ENCODE results near the gene GAL3ST1.

The GAL3ST1 gene

DNA sequence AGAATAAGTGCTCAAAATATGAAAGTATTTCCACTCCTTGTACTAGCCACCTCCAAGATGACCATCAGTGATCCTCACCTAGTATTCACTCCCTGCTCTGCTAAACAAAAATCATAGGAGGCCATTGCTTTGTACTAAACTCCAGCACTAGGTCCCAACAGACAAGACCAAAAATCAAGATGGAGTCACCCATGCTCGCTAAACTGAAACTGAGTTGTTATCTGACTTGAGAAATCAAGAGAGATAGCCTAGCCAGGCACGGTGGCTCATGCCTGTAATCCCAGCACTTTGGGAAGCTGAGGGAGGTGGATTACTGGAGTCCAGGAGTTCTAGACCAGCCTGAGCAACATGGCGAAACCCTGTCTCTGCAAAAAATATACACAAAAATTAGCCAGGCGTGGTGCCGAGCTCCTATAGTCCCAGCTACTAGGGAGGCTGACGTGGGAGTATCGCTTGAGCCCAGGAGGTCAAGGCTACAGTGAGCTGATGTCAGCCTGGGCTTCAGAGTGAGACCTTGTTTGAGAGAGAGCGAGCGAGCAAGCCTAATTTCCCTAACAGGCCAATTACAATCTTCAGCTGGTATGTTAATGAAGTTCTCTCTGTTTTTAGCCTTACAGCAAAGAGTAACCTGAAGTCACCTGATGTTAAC, 37.3 kb downstream of the GAL3ST1 start:
- in situ Hi-C loops (cut with HindIII; ENCODE audit: low sequenced_read_pairs): no loop called here

DNA sequence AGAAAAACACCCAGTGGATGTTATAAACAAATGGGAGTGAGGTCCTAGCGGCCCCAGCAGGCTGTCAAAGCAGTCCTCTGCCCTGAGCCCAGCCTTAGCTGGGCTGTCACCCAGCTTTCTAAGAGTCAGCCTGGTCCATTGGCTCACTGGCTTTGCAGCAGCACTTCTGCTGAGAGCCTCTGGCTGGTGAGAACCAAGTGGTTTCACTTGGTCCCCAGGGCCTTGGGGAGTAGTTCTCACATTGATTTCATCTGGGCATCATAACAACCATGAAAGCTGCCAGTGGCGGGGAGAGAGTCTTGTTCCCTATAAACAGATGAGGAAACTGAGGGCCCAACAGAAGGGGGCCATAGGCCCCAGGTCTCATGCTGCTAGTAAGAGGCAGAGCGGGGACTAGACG, 39.3 kb downstream of the GAL3ST1 start:
- in situ Hi-C loops (cut with HindIII; ENCODE audit: low sequenced_read_pairs): no loop called here

DNA sequence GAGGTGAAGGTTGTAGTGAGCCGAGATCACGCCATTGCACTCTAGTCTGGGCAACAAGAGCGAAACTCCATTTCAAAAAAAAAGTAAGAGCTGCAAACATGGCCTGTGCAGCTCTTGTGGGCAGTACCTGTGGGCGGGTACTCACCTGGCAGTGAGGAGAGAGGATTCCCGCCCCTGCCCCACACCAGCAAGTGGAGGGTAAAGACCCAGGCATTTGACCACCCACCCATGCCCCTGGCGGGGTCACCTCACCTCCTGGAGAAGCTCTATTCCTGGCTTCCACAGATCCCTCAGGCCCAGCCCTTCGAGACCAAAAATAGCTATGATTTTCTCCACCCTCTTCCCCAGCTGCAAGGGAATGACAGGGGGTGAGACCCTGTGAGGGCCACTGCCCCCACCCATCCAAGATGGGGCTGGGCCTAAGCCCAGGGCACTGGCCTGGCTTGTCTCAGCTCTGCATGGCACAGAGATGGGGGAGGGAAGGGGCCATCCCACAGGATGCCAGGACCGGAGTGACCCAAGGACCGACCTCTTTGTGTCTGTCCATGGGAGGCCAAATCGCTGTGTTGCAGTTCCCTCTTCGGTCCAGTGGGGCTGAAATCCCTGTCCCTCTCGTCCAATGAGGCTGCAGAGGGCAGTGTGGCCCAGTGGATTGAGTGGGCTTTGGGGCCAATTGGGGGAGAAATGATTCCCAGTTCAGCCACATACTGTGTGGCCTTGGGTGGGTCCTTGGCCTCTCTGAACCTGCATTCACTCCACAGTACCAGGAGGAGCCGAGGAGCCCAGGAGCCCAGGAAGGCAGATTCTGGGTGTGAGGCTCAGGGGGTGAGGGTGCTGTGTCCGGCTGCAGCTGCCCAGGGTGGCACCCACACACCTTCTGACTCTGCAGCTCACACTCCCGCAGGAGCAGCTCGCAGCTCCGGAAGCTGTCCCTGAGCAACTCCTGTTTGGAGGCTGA, 42.5 kb downstream of the GAL3ST1 start:
- in situ Hi-C loops (cut with HindIII; ENCODE audit: low sequenced_read_pairs): no loop called here

DNA sequence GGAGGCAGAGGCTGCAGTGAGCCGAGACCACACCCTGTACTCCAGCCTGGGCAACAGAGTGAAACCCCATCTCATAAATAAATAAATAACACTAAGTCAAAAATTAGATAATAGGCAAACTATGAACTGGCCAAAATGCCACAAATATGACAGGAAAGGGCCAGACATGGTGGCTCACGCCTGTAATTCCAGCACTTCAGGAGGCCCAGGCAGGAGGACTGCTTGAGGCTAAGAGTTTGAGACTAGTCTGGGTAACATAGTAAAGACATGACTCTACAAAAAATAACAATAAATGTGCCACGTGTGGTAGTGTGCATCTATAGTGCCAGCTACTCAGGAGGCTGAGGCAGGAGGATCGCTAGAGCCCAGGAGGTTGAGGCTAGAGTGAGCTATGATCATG, 47.8 kb downstream of the GAL3ST1 start:
- in situ Hi-C loops (cut with HindIII; ENCODE audit: low sequenced_read_pairs): no loop called here

DNA sequence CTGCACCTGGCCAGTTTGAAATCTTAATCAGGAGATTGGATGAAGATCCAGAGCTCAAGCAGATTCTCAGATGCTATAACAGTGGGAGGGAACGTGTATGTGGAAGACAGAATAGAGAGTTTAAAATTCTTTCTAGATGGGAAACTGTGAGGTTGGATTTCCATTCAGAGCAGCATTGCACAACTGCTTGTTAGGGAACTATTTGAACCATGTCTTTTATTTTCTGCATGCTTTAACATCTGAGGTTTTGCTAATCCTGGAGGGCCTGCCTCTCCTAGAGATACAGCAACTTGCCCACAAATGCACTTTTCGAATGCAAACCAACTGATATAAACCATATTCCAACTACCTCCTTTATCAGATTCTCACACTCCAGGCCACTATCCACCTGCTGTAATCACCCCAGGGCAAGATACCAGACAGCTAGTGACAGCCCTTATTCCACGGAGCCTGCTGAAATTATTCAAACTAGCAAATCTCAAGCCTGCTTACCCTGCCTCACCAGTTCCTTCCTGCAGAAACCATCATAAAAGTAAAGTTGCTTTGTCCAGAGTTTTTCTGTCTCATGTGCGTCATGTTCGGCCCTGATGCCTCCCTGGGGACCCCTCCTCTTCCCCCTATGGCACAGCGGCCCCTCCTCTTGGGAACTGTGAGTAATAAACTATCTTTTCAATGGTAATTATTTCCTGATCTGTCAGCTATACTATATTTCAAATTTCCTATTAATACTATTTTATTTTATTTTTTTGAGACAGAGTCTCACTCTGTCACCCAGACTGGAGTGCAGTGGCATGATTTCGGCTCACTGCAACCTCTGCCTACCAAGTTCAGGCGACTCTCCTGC, 50.6 kb downstream of the GAL3ST1 start:
- in situ Hi-C loops (cut with HindIII; ENCODE audit: low sequenced_read_pairs): no loop called here

DNA sequence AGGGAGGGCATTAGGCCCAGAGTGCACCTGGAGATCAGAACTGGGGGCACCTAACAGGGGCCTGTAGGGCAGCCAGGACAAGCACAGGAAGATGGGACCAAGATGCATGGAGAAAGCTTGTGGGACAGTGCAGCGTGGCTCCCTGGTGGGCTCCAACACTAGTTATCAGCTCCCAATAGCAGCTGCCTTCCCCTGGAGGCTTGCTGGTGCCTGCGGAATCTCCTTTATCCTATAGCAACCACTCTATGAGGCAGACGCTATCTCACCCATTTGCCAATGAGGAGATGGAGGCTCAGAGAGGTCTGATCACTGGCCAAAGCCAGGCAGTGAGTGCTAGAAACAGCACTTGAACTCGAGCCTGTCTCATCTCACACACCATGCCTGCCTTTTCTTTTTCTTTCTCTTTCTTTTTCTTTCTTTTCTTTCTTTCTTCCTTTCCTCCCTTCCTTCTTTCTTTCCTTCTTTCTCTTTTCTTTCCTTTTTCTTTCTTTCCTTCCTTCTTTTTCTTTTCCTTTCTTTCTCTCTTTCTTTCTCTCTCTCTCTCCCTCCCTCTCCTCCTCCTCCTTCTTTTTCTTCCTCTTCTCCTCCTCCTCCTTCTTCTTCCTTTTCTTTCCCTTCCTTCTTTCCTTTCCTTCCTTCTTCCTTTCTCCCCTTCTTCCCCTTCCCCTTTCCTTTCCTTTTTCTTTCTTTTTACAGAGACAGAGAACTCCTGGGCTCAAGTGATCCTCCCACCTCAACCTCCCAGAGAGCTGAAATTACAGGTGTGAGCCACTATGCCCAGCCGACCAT, 52.9 kb downstream of the GAL3ST1 start:
- in situ Hi-C loops (cut with HindIII; ENCODE audit: low sequenced_read_pairs): no loop called here

DNA sequence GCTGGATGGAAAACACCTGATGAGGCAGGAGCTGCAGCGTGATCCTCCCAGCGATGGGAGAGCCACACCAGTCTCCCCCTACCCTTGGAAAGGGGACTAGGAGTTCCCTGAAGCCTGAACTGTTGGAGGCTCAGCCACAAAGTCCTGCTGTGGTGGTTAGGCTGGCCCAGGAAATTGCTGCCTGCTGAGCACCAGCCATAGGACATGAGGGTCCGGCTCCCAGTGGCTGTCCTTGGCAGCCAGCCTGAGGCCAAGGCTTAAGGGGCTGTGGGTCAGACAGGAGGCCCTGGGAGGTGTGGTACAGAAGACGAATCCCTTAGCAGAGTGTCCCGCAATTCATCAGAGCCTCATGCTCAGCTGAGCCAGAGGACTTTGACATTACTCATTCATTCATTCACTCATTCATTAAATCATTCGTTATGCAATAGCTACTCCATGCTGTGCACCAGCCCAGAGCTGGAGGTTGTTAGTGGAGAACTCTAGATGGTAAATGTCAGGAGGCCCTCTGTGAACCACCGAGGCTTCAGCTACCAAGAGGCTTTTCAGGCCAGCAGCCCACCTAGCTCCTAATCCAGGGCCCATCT, 54.5 kb downstream of the GAL3ST1 start:
- in situ Hi-C loops (cut with HindIII; ENCODE audit: low sequenced_read_pairs): no loop called here

DNA sequence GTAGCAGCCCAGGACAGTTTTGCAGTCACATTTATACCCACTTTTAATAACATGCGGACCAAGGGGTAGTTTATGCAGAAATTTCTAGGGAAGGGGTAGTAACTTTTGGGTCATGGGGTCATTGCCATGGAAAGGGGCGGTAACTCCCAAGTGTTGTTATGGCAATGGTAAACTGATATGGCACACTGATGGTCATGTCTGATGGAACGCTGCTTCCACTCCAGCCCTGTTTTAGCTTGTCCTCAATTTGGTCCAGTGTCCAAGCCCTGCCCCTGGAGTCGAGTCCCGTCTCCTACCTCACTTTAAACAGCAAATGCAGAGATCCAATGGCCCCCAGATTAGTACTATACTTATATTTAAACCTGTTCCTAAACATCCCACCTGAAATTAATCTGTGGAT, 57.7 kb downstream of the GAL3ST1 start:
- in situ Hi-C loops (cut with HindIII; ENCODE audit: low sequenced_read_pairs): no loop called here

DNA sequence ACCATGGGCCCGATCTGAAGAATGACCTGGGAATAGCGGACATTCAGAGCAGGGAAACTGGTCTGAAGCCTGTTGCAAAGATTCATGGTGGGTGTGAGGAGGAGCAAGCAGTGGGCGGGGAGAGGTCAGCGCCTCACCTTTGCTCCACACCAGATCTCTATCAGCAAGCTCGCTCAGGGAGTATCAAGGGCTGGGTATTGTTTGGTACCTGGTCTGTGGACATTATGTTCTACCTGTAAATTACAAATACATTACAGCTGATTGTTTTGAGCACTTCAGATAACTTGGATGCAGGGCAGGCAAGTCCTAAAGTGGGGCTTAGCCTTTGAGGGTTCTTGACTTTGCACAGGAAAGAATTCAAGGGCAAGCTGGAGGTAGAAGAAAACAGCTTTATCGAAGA, 58.2 kb downstream of the GAL3ST1 start:
- in situ Hi-C loops (cut with HindIII; ENCODE audit: low sequenced_read_pairs): no loop called here

DNA sequence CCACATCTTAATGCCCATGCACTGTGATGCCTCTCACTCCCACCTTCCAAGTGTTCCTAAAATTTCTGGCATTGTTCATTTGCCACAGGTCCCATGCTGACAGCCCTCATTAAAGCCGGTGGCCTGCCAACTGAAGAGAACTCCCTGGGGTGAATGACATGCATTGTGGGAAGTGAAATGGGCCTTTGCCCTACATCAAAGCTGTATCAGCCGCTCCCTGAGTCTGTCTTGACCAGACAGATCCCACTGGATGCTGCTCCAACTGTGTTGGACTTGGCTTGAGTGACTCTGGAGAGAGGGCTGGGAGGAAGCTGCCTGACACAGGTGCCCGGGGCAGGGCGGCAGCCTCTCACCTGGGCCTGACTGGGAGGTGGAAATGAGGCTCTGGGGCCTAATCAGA, 60.2 kb downstream of the GAL3ST1 start:
- in situ Hi-C loops (cut with HindIII; ENCODE audit: low sequenced_read_pairs): loop anchor here (5.0 kb wide), 1 partner anchor 87 kb away; the partner anchor contains the start of gene MTFP1

DNA sequence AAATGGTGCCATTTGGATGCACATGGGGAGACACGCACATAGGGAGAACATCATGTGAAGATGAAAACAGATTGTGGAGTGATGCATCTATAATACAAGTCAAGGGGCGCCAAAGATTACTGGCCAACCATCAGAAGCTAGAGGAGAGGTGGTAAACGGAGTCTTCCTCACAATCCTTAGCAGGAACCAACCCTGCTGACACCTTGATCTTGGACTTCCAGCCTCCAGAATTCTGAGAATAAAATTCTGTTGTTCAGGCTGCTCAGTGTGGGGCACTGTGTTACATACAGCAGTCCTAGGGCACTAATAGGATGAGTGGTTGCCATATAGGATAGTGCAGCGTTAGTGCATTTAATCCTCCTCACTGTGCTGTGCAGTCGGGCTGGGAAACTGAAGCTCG, 61.0 kb downstream of the GAL3ST1 start:
- in situ Hi-C loops (cut with HindIII; ENCODE audit: low sequenced_read_pairs): loop anchor here (5.0 kb wide), 1 partner anchor 86 kb away; the partner anchor contains the start of gene MTFP1

DNA sequence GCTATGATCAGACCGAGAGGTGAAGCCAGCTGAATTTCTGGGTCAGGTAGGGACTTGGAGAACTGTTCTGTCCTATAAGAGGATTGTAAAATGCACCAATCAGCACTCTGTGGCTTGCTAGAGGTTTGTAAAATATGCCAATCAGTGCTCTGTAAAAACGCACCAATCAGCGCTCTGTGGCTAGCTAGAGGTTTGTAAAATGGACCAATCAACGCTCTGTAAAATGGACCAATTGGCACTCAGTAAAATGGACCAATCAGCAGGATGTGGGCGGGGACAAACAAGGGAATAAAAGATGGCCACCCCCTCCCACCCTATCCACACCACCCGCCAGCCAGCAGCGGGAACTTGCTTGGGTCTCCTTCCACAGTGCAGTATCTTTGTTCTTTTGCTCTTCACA, 62.6 kb downstream of the GAL3ST1 start:
- in situ Hi-C loops (cut with HindIII; ENCODE audit: low sequenced_read_pairs): loop anchor here (5.0 kb wide), 1 partner anchor 85 kb away; the partner anchor contains the start of gene MTFP1

DNA sequence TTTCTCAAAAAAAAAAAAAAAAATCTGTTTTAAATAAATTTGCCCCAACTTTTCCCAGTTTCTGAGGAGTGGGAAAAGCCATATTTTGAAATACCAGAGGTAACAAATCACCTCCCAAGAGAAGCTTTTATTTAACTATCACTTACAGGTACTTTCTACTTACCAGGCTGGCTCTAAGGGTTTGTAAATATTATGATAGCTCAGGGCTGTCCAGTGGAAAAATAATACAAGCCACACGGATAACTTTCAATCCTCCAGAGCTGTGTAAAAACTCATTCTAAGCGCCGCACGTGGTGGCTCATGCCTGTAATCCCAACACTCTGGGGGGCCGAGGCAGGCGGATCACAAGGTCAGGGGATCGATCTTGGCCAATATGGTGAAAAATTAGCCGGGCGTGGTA, 63.4 kb downstream of the GAL3ST1 start:
- in situ Hi-C loops (cut with HindIII; ENCODE audit: low sequenced_read_pairs): loop anchor here (5.0 kb wide), 1 partner anchor 84 kb away; the partner anchor contains the start of gene MTFP1

DNA sequence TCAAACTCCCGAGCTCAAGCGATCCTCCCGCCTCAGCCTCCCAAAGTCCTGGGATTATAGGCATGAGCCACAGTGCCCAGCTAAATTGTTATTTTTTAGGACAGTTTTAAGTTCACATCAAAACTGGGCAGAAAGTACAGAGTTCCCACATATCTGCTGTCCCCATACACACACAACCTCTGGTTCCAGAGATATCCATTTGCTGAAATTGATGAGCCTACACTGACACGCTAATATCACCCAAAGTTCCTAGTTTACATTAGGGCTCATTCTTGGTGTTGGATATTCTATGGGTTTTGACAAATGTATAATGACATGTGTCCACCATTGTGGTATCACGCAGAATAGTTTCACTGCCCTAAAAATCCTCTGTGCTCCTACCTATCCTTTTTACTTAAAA, 66.2 kb downstream of the GAL3ST1 start:
- in situ Hi-C loops (cut with HindIII; ENCODE audit: low sequenced_read_pairs): no loop called here

DNA sequence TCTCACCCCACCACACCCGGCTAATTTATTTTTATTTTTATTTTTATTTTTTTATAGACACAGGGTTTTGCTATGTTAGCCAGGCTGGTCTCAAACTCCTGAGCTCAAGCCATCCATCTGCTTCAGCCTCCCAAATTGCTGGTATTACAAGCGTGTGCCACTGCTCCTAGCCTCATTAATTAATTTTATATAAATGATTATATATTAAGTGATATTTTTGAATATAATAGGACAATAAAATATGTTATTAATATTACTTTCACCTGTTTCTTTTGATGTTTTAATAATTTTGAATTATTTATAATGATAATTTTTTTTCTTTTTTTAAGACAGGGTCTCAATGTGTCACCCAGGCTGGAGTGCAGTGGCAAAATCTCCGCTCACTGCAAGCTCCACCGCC, 66.8 kb downstream of the GAL3ST1 start:
- in situ Hi-C loops (cut with HindIII; ENCODE audit: low sequenced_read_pairs): no loop called here

DNA sequence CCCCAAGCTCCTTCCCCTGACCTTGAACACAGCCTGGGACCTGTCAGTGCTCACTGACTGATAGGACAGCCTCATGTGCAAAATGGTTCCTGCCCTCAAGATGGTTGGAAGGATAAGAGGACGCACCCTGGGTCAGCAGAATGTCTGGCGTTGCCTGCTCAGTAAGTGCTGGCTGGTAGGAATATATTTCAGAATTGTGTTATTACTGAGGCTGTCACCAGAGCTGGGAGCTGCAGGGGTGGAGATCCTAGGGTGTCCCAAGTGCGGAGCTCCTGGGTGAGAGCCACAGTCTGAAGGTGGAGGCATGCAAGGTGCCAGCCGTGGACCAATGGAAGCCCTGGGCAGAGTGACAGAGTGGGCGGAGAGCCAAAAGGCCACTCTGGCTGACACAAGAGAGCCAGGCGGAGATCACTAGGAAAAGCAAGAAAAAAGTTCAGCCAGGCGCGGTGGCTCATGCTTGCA, 67.9 kb downstream of the GAL3ST1 start:
- in situ Hi-C loops (cut with HindIII; ENCODE audit: low sequenced_read_pairs): no loop called here
